ENCODE measurements around the gene CACNA1A. TPM values are rescaled to one million over a fixed set of nuclear protein-coding genes. Genes with fewer than 3 reads are reported as not detected.
A peak's percentile ranks its signal among the peaks of the same experiment; 100 is the strongest.
"Not testable (repeated sequence)": the region's sequence is repeated elsewhere in the genome, so short reads cannot be mapped to it uniquely, and the experiment has no call there.

CACNA1A gene
- total RNA-seq, 2 experiments from 2014 or later, result 1.4 to 2.1 TPM

- H3K4me1 Mint-ChIP-seq, result peaks cover 6% of the 10 kb centered on the region
- no peaks in the 10 kb centered on the region for H3K36me3 Mint-ChIP-seq
- H3K27ac Mint-ChIP-seq, result no peak overlapping the region
- ATAC-seq, result no peak
- no peaks in the 10 kb centered on the region for H3K9me3 Mint-ChIP-seq (ENCODE audit: low read depth)
- CTCF ChIA-PET, result interaction anchor here (1.2 to 4.3 kb wide), 4 partner anchors 12 to 56 kb away, joined by 3 to 27 read pairs (median 4); no protein-coding TSS in a partner anchor
- DNase-seq, result no peak
- H3K27me3 Mint-ChIP-seq, result no peaks in the 10 kb centered on the region
- H3K4me3 Mint-ChIP-seq, result no peak overlapping the region
Measured at GRCh38 chr19:13207237-13207845, 298.9 kb downstream of the CACNA1A start.

- H3K4me3 Mint-ChIP-seq, result peak overlapping the region; percentile 41
Measured at GRCh38 chr19:13206587-13206986, 299.7 kb downstream of the CACNA1A start.

DNA sequence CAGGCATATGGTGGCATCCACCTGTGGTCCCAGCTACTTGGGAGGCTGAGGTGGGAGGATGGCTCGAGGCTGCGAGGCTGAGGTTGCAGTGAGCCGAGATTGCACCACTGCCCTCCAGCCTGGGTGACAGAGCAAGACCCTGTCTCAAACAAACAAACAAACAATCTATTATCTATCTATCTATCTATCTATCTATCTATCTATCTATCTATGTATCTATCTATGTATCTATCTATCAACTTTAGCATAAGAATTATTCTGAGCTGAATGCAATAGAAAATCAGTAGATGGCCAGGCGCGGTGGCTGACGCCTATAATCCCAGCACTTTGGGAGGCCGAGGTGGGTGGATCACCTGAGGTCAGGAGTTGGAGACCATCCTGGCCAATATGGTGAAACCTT lies 304.2 kb downstream of the CACNA1A start:
- not testable (repeated sequence) for H3K36me3 Mint-ChIP-seq; DNase-seq; H3K9me3 Mint-ChIP-seq (ENCODE audit: low read depth); H3K4me1 Mint-ChIP-seq; H3K27me3 Mint-ChIP-seq; H3K4me3 Mint-ChIP-seq; H3K27ac Mint-ChIP-seq; ATAC-seq
- CTCF ChIA-PET, result interaction anchor here (0.9 kb wide), 1 partner anchor 14 kb away, joined by 3 read pairs; no protein-coding TSS in a partner anchor

More at GRCh38 chr19:13206587-13206986, 299.7 kb downstream of the CACNA1A start:
- Mint-ChIP-seq H3K36me3 (no peaks in the 10 kb centered on the region), H3K27ac (peak overlapping the region; percentile 58), H3K27me3 (no peaks in the 10 kb centered on the region), H3K4me1 (peaks cover 6% of the 10 kb centered on the region), H3K9me3 (ENCODE audit: low read depth) (no peaks in the 10 kb centered on the region)
- CTCF ChIA-PET, result interaction anchor here (0.6 to 4.3 kb wide), 6 partner anchors 11 to 369 kb away, joined by 3 to 27 read pairs (median 4); no protein-coding TSS in a partner anchor
- DNase-seq (no peak), ATAC-seq (no peak)

GRCh38 chr19:13198634-13199033 lies 307.6 kb downstream of the CACNA1A start:
- Mint-ChIP-seq H3K9me3 (ENCODE audit: low read depth) (no peaks in the 10 kb centered on the region), H3K27ac (no peak overlapping the region), H3K4me3 (no peak overlapping the region), H3K36me3 (no peaks in the 10 kb centered on the region), H3K27me3 (no peaks in the 10 kb centered on the region), H3K4me1 (peaks cover 13% of the 10 kb centered on the region)
- ATAC-seq (no peak), DNase-seq (no peak)
- CTCF ChIA-PET, result interaction anchor here (1.8 kb wide), 2 partner anchors 63 to 64 kb away, joined by 4 to 5 read pairs; no protein-coding TSS in a partner anchor

DNA sequence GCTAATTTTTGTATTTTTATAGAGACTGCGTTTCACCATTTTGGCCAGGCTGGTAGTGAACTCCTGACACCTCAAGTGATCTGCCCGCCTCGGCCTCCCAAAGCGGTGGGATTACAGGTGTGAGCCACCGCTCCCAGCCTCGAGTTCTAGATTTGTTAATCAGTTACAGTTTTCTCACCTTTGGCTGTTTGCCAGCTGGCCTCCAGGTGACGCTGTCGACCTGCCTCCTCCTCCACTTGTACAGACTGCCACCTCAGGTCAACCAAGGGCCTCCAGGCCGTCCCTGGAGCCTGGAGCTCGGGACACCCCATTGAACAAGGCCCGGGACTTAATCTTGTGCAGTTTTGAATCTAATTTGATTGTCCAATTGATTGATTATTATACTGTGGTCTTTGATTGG lies 310.6 kb downstream of the CACNA1A start:
- peak; percentile 72 for DNase-seq
- no peaks in the 10 kb centered on the region for H3K9me3 Mint-ChIP-seq (ENCODE audit: low read depth)
- no peaks in the 10 kb centered on the region for H3K27me3 Mint-ChIP-seq
- H3K36me3 Mint-ChIP-seq, result no peaks in the 10 kb centered on the region
- peaks cover 22% of the 10 kb centered on the region for H3K4me1 Mint-ChIP-seq
- CTCF ChIA-PET, result interaction anchor here (0.7 to 4.8 kb wide), 30 partner anchors 9 to 393 kb away, joined by 3 to 85 read pairs (median 6); partner anchors contain the start of gene NACC1
- peak; percentile 62 for ATAC-seq
- no peak overlapping the region for H3K4me3 Mint-ChIP-seq
- no peak overlapping the region for H3K27ac Mint-ChIP-seq

DNA sequence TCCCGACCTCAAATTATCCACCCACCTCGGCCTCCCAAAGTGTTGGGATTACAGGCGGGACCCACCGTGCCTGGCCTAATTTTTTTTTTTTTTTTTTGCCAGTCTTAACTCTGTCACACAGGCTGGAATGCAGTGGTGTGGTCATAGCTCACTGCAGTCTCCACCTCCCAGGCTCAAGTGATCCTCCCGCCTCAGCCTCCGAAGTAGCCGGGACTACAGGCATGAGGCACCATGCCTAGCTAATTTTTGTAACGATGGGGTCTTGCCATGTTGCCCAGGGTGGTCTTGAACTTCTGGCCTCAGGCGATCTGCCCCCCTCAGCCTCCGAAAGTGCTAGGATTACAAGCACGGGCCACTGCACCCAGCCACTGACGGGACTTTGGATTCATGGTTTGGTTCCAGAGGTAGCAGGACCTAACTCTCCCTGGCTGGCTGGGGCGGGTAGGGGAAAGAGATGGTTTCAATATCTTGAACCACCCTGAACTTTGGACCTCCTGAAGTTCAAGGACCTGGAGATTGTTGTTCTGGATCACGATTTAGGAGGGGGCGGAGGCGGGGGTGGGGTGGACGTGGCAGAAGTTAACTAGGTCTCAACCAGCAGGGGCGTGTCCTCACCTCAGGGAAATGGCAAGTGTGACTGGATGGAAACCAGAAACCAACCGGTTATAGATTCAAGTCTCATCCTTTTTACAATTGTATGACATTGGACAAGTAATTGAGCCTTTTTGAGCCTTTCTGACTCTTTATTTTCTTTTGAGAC lies 315.3 kb downstream of the CACNA1A start:
- H3K27me3 Mint-ChIP-seq, result no peaks in the 10 kb centered on the region
- CTCF ChIA-PET, result interaction anchor here (1.1 to 1.6 kb wide), 3 partner anchors 10 to 88 kb away, joined by 3 to 6 read pairs (median 3); no protein-coding TSS in a partner anchor
- ATAC-seq, result no peak
- no peaks in the 10 kb centered on the region for H3K9me3 Mint-ChIP-seq (ENCODE audit: low read depth)
- no peak overlapping the region for H3K4me3 Mint-ChIP-seq
- H3K4me1 Mint-ChIP-seq, result peaks cover 31% of the 10 kb centered on the region
- H3K27ac Mint-ChIP-seq, result peak overlapping the region; percentile 32
- no peaks in the 10 kb centered on the region for H3K36me3 Mint-ChIP-seq
- no peak for DNase-seq

DNA sequence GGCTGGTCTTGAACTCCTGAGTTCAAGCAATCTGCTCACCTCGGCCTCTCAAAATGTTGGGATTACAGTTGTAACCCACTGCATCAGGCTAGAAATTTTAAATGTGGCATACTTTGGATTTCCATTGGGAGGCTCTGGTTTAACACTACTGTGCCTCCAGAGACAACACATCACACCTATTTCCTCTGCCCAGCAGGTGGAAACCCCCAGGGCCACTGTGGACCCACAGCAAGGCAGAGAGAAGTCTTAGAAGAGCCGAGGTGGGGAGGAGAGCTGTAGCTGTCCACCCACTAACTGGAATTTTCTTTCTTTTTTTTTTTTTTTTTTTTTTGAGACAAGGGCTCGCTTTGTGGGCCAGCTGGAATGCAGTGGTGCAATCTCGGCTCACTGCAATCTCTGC lies 316.7 kb downstream of the CACNA1A start:
- Mint-ChIP-seq H3K4me3 (no peak overlapping the region), H3K27me3 (no peaks in the 10 kb centered on the region), H3K4me1 (peaks cover 26% of the 10 kb centered on the region), H3K36me3 (no peaks in the 10 kb centered on the region), H3K27ac (no peak overlapping the region), H3K9me3 (ENCODE audit: low read depth) (no peaks in the 10 kb centered on the region)
- DNase-seq (no peak), ATAC-seq (no peak)
- CTCF ChIA-PET, result interaction anchor here (1.1 to 1.8 kb wide), 5 partner anchors 9 to 89 kb away, joined by 3 to 6 read pairs (median 3); no protein-coding TSS in a partner anchor

GRCh38 chr19:13187419-13187818 lies 318.9 kb downstream of the CACNA1A start:
- Mint-ChIP-seq H3K4me1 (peaks cover 16% of the 10 kb centered on the region), H3K36me3 (no peaks in the 10 kb centered on the region), H3K27ac (peak overlapping the region; percentile 6), H3K4me3 (no peak overlapping the region), H3K27me3 (no peaks in the 10 kb centered on the region), H3K9me3 (ENCODE audit: low read depth) (no peaks in the 10 kb centered on the region)
- ATAC-seq (no peak), DNase-seq (no peak)
- CTCF ChIA-PET, result interaction anchor here (1.7 kb wide), 1 partner anchor 32 kb away, joined by 4 read pairs; no protein-coding TSS in a partner anchor

- not testable (repeated sequence) for ATAC-seq; H3K27ac Mint-ChIP-seq; H3K36me3 Mint-ChIP-seq; H3K9me3 Mint-ChIP-seq (ENCODE audit: low read depth); H3K27me3 Mint-ChIP-seq; H3K4me3 Mint-ChIP-seq; DNase-seq
- H3K4me1 Mint-ChIP-seq, result peaks cover 22% of the 10 kb centered on the region
- CTCF ChIA-PET, result interaction anchor here (1.4 kb wide), 1 partner anchor 9 kb away, joined by 5 read pairs; no protein-coding TSS in a partner anchor
Measured at GRCh38 chr19:13186688-13187087, 319.6 kb downstream of the CACNA1A start.

DNA sequence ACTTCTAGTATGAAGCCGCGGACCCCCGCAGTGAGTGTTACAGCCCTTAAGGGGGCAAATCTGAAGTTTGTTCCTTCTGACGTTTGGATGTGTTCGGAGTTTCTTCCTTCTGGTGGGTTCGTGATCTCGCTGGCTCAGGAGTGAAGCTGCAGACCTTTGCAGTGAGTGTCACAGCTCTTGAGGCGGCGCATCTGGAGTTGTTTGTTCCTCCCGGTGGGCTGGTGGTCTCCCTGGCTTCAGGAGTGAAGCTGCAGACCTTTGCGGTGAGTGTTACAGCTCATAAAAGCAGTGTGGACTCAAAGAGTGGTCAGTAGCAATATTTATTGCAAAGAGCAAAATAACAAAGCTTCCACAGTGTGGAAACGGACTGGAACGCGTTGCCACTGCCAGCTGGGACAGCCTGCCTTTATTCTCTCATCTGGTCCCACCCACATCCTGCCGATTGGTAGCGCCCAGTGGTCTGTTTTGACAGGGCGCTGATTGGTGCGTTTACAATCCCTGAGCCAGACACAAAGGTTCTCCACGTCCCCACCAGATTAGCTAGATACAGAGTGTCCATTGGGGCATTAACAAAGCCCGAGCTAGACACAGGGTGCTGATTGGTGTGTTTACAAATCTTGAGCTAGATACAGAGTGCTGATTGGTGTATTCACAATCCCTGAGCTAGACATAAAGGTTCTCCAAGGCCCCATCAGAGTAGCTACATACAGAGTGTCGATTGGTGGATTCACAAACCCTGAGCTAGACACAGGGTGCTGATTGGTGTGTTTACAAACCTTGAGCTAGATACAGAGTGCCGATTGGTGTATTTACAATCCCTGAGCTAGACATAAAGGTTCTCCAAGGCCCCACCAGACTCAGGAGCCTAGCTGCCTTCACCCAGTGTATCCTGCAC lies 320.3 kb downstream of the CACNA1A start:
- not testable (repeated sequence) for ATAC-seq; H3K27ac Mint-ChIP-seq; H3K4me3 Mint-ChIP-seq; H3K27me3 Mint-ChIP-seq; H3K36me3 Mint-ChIP-seq; DNase-seq; H3K9me3 Mint-ChIP-seq (ENCODE audit: low read depth)
- CTCF ChIA-PET, result interaction anchor here (1.1 to 1.5 kb wide), 3 partner anchors 9 to 21 kb away, joined by 3 to 5 read pairs (median 3); no protein-coding TSS in a partner anchor
- peaks cover 21% of the 10 kb centered on the region for H3K4me1 Mint-ChIP-seq

GRCh38 chr19:13184926-13185325 lies 321.4 kb downstream of the CACNA1A start:
- not testable (repeated sequence) for H3K27ac Mint-ChIP-seq; H3K36me3 Mint-ChIP-seq; H3K4me3 Mint-ChIP-seq; H3K27me3 Mint-ChIP-seq; ATAC-seq; DNase-seq; H3K9me3 Mint-ChIP-seq (ENCODE audit: low read depth)
- CTCF ChIA-PET, result interaction anchor here (1.5 to 5.4 kb wide), 2 partner anchors 9 to 20 kb away, joined by 3 to 45 read pairs; no protein-coding TSS in a partner anchor
- H3K4me1 Mint-ChIP-seq, result peaks cover 26% of the 10 kb centered on the region

DNA sequence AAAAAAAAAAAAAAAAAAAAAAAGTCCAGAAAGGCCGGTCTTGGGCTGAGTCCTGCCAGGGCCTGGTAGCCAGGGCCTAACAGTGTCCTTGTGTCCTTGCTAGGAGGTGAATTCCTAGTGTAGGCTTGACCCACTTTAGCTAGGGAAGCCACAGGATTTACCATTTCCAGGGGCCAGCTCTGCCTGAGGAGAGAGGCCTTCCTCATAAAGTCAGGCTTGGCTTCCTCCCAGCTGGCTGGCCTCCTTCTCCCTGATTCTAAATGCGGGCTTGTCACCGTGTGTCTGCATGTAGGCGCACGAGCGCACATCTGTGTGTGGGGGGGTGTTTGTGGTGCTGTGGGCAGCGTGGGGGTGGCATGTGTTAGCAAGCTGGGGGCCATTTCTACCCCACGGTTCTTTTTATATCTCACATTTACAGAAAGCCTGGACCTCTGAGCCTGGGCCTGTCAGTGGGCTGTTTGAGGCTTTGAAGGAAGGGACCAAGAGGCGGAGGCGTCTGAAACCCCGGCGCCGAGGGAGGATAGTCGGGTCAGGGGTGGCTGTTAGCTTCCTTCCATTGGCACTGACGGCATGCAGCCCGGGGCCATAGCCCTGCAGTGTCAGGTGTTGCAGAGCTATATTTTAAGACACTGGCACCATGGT lies 324.4 kb downstream of the CACNA1A start:
- peak; percentile 39 for ATAC-seq
- H3K27ac Mint-ChIP-seq, result peak overlapping the region; percentile 76
- H3K4me3 Mint-ChIP-seq, result no peak overlapping the region
- DNase-seq, result peak; percentile 55
- CTCF ChIA-PET, result interaction anchor here (0.6 to 5.4 kb wide), 9 partner anchors 8 to 181 kb away, joined by 3 to 45 read pairs (median 3); partner anchors contain the start of genes IER2 and STX10
- no peaks in the 10 kb centered on the region for H3K9me3 Mint-ChIP-seq (ENCODE audit: low read depth)
- H3K27me3 Mint-ChIP-seq, result no peaks in the 10 kb centered on the region
- H3K36me3 Mint-ChIP-seq, result no peaks in the 10 kb centered on the region
- peaks cover 20% of the 10 kb centered on the region for H3K4me1 Mint-ChIP-seq

Data from activated CD8-positive, alpha-beta memory T cell treated with anti-CD3 and anti-CD28 coated beads, Interleukin-2, amount 10 ng/mL, durations not matched to agents 7 days and 5 days (primary cell).